A673 (cell line): Measurements from ENCODE around the gene PIF1.

ENCODE experiments used
- EZH2 ChIP-seq: fragments of 200-600 bp; sonication (generic); IDR thresholded peaks from 2 replicates; pipeline ENCODE4 v1.6.1; 2017; ENCODE audit warnings: borderline replicate concordance, low read depth, mild to moderate bottlenecking, mixed read lengths, antibody characterized with exemption, low read length; ENCODE audit not compliant: poor library complexity, severe bottlenecking
- TF ChIP-seq, protein P1 (sequence below): fragments of 300-800, 200-600 bp; sonication (generic); conservative IDR thresholded peaks from 2 replicates; pipeline ENCODE4 v1.5.1; 2017; ENCODE audit warnings: low read depth, mild to moderate bottlenecking, antibody characterized with exemption, low read length, moderate library complexity, mixed read lengths

DNA sequence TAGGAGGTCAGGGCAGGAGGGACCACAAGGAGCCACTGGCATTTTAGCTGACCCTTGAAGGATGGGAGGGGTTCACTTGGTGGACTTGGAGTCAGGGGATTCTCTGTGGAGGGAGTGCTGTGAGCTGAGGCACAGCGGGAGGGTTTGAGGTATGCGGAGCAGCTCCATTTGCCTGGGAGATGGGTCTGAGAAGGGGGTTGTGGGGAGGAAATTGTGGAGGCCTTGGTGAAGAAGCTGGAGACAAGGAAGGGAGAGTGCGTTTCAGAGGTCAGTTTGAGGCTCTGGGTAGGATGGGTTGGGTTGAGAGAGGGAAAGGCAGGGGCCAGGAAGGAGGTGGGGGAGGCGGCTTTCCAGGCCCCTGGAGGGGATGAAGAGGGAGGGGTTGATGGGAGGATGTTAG, 36.5 kb upstream of the PIF1 start:
- TF ChIP-seq, protein P1, sequence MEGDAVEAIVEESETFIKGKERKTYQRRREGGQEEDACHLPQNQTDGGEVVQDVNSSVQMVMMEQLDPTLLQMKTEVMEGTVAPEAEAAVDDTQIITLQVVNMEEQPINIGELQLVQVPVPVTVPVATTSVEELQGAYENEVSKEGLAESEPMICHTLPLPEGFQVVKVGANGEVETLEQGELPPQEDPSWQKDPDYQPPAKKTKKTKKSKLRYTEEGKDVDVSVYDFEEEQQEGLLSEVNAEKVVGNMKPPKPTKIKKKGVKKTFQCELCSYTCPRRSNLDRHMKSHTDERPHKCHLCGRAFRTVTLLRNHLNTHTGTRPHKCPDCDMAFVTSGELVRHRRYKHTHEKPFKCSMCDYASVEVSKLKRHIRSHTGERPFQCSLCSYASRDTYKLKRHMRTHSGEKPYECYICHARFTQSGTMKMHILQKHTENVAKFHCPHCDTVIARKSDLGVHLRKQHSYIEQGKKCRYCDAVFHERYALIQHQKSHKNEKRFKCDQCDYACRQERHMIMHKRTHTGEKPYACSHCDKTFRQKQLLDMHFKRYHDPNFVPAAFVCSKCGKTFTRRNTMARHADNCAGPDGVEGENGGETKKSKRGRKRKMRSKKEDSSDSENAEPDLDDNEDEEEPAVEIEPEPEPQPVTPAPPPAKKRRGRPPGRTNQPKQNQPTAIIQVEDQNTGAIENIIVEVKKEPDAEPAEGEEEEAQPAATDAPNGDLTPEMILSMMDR: no peak
- no peak for TF ChIP-seq EZH2
